ENCODE data around the gene NECTIN1.

Gene NECTIN1

GRCh38 chr11:119617340-119617713 lies 111.7 kb downstream of the NECTIN1 start:
- Histone ChIP-seq H3K27me3 (ENCODE audit: control insufficient read depth, low read length) (peaks cover 7% of the 10 kb centered on the region; the same call in 1 of the 2 replicates), H3K4me2 (ENCODE audit: low read length) (no peak overlapping the region), H3K4me3 (ENCODE audit: low read length) (no peak overlapping the region), H3K27ac (ENCODE audit: low read depth, low read length) (no peak overlapping the region), H3K9me2 (replicated peaks; ENCODE audit: control insufficient read depth, low read length) (no peaks in the 10 kb centered on the region), H4K20me1 (ENCODE audit: control insufficient read depth, insufficient read depth, low read depth, low read length) (no peaks in the 10 kb centered on the region; the same call in 1 of the 2 replicates), H3F3A (ENCODE audit: control insufficient read depth, insufficient read depth) (no peaks in the 10 kb centered on the region; the same call in 1 of the 2 replicates), H3K4me1 (ENCODE audit: control insufficient read depth, low read length) (peaks cover 29% of the 10 kb centered on the region), H3K9me3 (ENCODE audit: control insufficient read depth, insufficient read depth, low read length) (no peaks in the 10 kb centered on the region), H3K79me2 (ENCODE audit: control insufficient read depth, low read length) (no peaks in the 10 kb centered on the region), H3K36me3 (ENCODE audit: control insufficient read depth, low read length) (no peaks in the 10 kb centered on the region)
- no peak for TF ChIP-seq EZH2phosphoT487 (IDR thresholded peaks at IDR 0.05; ENCODE audit: borderline replicate concordance, low read length)
- TF ChIP-seq CTCF (IDR thresholded peaks at IDR 0.05; ENCODE audit: low read depth, low read length, poor library complexity, severe bottlenecking): no peak

GRCh38 chr11:119616586-119617339 lies 112.2 kb downstream of the NECTIN1 start:
- no peaks in the 10 kb centered on the region; the same call in 1 of the 2 replicates for H3F3A ChIP-seq (ENCODE audit: control insufficient read depth, insufficient read depth)
- H3K9me2 ChIP-seq (replicated peaks; ENCODE audit: control insufficient read depth, low read length): no peaks in the 10 kb centered on the region
- H3K79me2 ChIP-seq (ENCODE audit: control insufficient read depth, low read length): no peaks in the 10 kb centered on the region
- H3K4me1 ChIP-seq (ENCODE audit: control insufficient read depth, low read length): peaks cover 29% of the 10 kb centered on the region
- no peaks in the 10 kb centered on the region for H3K36me3 ChIP-seq (ENCODE audit: control insufficient read depth, low read length)
- H3K4me2 ChIP-seq (ENCODE audit: low read length): no peak overlapping the region
- no peak overlapping the region for H3K4me3 ChIP-seq (ENCODE audit: low read length)
- TF ChIP-seq CTCF (IDR thresholded peaks at IDR 0.05; ENCODE audit: low read depth, low read length, poor library complexity, severe bottlenecking) (no peak), EZH2phosphoT487 (IDR thresholded peaks at IDR 0.05; ENCODE audit: borderline replicate concordance, low read length) (no peak)
- H4K20me1 ChIP-seq (ENCODE audit: control insufficient read depth, insufficient read depth, low read depth, low read length): no peaks in the 10 kb centered on the region; the same call in 1 of the 2 replicates
- no peaks in the 10 kb centered on the region for H3K9me3 ChIP-seq (ENCODE audit: control insufficient read depth, insufficient read depth, low read length)
- H3K27ac ChIP-seq (ENCODE audit: low read depth, low read length): no peak overlapping the region
- H3K27me3 ChIP-seq (ENCODE audit: control insufficient read depth, low read length): peaks cover 9% of the 10 kb centered on the region; the same call in 1 of the 2 replicates

GRCh38 chr11:119615882-119616196 lies 113.2 kb downstream of the NECTIN1 start:
- no peak overlapping the region for H3K4me2 ChIP-seq (ENCODE audit: low read length)
- no peak overlapping the region for H3K4me3 ChIP-seq (ENCODE audit: low read length)
- H3K27ac ChIP-seq (ENCODE audit: low read depth, low read length): no peak overlapping the region

More at GRCh38 chr11:119615882-119616196, 113.2 kb downstream of the NECTIN1 start:
- Histone ChIP-seq H4K20me1 (ENCODE audit: control insufficient read depth, insufficient read depth, low read depth, low read length) (no peaks in the 10 kb centered on the region; the same call in 1 of the 2 replicates), H3K9me3 (ENCODE audit: control insufficient read depth, insufficient read depth, low read length) (no peaks in the 10 kb centered on the region), H3K79me2 (ENCODE audit: control insufficient read depth, low read length) (no peaks in the 10 kb centered on the region), H3K27me3 (ENCODE audit: control insufficient read depth, low read length) (peaks cover 9% of the 10 kb centered on the region; the same call in 1 of the 2 replicates), H3F3A (ENCODE audit: control insufficient read depth, insufficient read depth) (no peaks in the 10 kb centered on the region; the same call in 1 of the 2 replicates), H3K36me3 (ENCODE audit: control insufficient read depth, low read length) (no peaks in the 10 kb centered on the region), H3K9me2 (replicated peaks; ENCODE audit: control insufficient read depth, low read length) (no peaks in the 10 kb centered on the region), H3K4me1 (ENCODE audit: control insufficient read depth, low read length) (peaks cover 29% of the 10 kb centered on the region)
- TF ChIP-seq CTCF (IDR thresholded peaks at IDR 0.05; ENCODE audit: low read depth, low read length, poor library complexity, severe bottlenecking): no peak
- TF ChIP-seq EZH2phosphoT487 (IDR thresholded peaks at IDR 0.05; ENCODE audit: borderline replicate concordance, low read length): no peak

Data from DOHH2 (cell line).